HFFc6 (cell line): ENCODE results near the gene C2orf72. TPM values are rescaled to one million over a fixed set of nuclear protein-coding genes. Genes with fewer than 3 reads are reported as not detected.

Experiments used
- DNase-seq: peaks from one replicate; pipeline ENCODE4 v3.0.0-alpha.2; 2018
- H3K27ac Mint-ChIP-seq: 2 replicates; pipeline ENCODE4 v1.8.0; 2020; ENCODE audit warnings: mild to moderate bottlenecking, mixed read lengths
- H3K27me3 Mint-ChIP-seq: 2 replicates; pipeline ENCODE4 v1.8.0; 2021; ENCODE audit warnings: mild to moderate bottlenecking, moderate library complexity, mixed read lengths; ENCODE audit not compliant: insufficient read depth
- H3K36me3 Mint-ChIP-seq: 2 replicates; pipeline ENCODE4 v1.8.0; 2021; ENCODE audit warnings: low read depth, mixed read lengths
- H3K4me1 Mint-ChIP-seq: 2 replicates; pipeline ENCODE4 v1.8.0; 2020; ENCODE audit warnings: low read depth, mixed read lengths
- H3K4me3 Mint-ChIP-seq: 2 replicates; pipeline ENCODE4 v1.8.0; 2020; ENCODE audit warnings: mild to moderate bottlenecking, moderate library complexity, mixed read lengths
- H3K9me3 Mint-ChIP-seq: 2 replicates; pipeline ENCODE4 v1.8.0; 2020; ENCODE audit warnings: mild to moderate bottlenecking, mixed read lengths
- total RNA-seq, 6 experiments: library from RNA; stranded (reverse); fragmentation: NEBNext Ultra II Directional; extraction: Animal tissue kit (Norgen Biotek cat#: 25700); gene quantifications; 2 replicates in 1 of 6; 3 replicates in 5 of 6; pipeline ENCODE4 v1.2.3, GENCODE V29; 2021
- TF ChIP-seq, protein P1 (sequence below): fragments of 200-600 bp; sonication (generic); IDR thresholded peaks from 2 replicates; pipeline ENCODE4 v1.5.0; 2021; ENCODE audit warnings: antibody characterized with exemption, mild to moderate bottlenecking

C2orf72 gene
- total RNA-seq, 6 experiments from 2014 or later: not detected

DNA sequence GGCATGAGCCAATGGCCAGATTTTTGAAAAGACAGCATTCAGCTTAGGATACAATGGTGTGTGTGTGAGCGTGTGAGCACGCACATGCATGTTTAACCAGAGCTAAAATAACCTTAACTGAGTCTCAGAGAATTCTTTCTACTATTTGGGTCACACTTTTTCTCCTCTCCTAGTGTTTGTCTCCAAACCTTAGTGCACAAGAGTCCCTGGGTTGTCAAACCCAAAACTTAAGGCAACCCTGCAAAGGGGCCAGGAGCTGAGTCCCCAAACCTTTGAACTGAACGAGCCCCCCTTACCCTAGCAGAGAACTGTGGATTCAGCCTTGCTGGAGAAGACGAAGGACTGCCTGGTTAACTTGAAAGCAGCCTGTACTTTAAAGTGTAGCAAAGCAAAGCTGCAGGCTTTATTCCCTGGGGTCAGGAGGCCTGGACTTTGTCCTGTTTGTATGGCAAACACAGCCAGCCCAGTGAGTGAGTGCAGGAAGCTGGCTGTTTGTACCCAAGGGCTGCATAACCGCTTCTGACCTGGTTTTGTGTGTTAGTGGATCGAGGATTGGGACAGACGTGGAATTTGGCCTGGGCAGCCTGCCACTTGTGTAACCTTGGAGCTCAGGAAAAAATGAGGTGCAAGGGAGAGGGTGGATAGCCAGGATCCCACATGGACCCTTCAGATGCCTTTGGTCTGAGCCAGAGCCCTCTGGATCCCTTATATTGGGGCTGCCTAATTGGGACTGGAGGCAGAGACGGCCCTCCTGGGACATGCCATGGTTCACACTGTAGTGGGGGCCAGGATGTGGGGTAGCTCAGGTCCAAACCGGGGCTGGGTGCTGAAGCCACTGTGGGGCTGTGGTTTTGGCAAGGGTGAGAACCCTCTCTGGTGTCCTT is 12.9 kb downstream of the C2orf72 start:
- TF ChIP-seq, protein P1, sequence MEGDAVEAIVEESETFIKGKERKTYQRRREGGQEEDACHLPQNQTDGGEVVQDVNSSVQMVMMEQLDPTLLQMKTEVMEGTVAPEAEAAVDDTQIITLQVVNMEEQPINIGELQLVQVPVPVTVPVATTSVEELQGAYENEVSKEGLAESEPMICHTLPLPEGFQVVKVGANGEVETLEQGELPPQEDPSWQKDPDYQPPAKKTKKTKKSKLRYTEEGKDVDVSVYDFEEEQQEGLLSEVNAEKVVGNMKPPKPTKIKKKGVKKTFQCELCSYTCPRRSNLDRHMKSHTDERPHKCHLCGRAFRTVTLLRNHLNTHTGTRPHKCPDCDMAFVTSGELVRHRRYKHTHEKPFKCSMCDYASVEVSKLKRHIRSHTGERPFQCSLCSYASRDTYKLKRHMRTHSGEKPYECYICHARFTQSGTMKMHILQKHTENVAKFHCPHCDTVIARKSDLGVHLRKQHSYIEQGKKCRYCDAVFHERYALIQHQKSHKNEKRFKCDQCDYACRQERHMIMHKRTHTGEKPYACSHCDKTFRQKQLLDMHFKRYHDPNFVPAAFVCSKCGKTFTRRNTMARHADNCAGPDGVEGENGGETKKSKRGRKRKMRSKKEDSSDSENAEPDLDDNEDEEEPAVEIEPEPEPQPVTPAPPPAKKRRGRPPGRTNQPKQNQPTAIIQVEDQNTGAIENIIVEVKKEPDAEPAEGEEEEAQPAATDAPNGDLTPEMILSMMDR: no peak
- Mint-ChIP-seq H3K27ac (no peak overlapping the region), H3K36me3 (no peaks in the 10 kb centered on the region), H3K4me1 (peaks cover 13% of the 10 kb centered on the region; the same call in 1 of the 2 replicates), H3K9me3 (no peaks in the 10 kb centered on the region), H3K4me3 (no peak overlapping the region), H3K27me3 (peaks cover 33% of the 10 kb centered on the region)
- no peak for DNase-seq

DNA sequence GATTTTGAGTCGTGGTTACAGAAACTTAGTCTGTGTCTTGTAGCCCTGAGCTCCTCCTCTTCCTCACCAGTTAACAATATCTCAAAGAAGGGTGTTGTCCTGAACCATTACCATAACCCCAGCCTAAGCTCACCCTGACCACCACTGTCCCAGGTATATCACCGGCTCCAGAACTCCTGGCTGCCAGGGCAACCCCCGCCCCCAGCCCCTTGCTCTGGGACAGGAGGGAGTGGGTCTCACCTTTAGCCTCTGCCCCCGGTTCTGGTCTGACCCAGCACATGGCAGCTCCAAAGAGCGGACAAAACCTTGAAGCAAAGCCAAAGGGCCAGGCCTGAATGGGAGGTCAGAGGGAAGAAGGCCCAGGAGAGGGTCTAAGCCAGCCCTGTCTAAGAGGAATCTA is 13.8 kb downstream of the C2orf72 start:
- Mint-ChIP-seq H3K36me3 (no peaks in the 10 kb centered on the region), H3K27ac (no peak overlapping the region), H3K27me3 (peaks cover 26% of the 10 kb centered on the region), H3K4me3 (no peak overlapping the region), H3K4me1 (peaks cover 18% of the 10 kb centered on the region), H3K9me3 (no peaks in the 10 kb centered on the region)
- TF ChIP-seq, protein P1: no peak
- DNase-seq: no peak

DNA sequence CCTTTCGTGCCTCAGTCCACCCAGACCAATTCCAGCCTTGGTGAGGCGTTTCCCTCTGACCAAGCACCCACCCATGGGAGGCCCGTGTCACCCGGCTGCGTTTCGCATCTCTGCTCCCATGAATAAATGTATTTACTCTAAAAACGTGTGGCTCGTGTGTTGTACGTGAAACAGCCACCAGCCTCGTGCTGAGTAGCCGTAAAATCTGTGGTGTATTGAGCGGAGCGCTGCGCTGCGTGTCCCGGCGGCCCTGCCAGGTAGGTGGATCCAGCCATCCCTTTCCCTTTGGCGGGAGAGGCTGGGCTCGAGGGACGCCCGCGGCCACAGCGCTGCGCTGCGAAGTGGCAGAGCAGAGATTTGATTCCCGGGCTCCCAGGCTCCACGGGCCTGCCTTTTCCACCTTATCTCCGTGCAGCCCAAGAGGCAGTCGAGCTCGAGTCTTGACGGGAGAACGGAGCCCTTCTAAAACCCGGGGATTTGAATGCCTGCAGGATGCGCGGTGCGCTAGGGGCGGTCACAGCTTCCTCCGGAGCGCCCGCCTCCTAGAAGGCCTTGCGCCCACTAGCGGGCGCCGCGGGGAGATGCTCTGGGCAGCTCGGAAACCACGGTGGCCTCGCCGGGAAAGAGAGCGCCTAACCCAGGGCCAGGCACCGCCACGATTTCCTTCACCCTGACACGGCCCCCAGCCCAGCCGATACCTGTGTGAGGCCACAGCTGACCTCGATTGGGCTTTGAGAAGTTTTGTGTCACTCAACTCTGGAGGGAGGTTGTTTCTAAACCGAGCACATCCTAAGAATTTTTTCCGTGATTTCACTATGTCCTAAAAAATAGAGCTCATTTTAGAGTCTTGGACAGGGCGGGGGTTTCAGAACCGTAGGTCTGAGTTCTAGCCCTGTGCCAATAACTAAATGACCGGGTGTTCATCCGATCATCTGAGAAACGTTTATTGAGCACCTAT is 15.4 kb downstream of the C2orf72 start:
- H3K9me3 Mint-ChIP-seq: no peaks in the 10 kb centered on the region
- peaks cover 14% of the 10 kb centered on the region for H3K27me3 Mint-ChIP-seq
- peak overlapping the region; percentile 89 for H3K4me3 Mint-ChIP-seq
- peak; percentile 57 for DNase-seq
- TF ChIP-seq, protein P1: peak; percentile 95
- no peak overlapping the region for H3K27ac Mint-ChIP-seq
- peaks cover 22% of the 10 kb centered on the region for H3K4me1 Mint-ChIP-seq
- H3K36me3 Mint-ChIP-seq: peaks cover 5% of the 10 kb centered on the region

DNA sequence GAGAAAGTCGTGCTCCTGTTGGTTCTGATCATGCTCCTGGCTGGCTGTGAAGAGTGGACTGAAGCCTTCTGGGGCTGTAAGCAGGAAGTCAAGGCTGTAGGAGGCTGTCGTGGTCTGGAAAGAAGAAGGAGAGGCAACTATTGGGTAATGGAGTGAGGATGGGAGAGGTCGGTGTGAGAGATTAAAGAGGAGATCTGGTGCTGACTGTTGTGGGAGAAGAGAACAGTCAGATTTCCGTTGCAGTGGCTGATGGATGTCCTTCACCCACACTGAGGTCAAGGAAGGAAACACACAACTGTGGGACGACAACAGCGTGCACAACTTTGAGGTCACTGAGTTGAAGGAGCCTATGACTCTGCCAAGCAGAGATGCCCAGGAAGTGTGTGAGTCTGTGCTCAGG is 16.5 kb downstream of the C2orf72 start:
- Mint-ChIP-seq H3K4me1 (peaks cover 32% of the 10 kb centered on the region), H3K4me3 (no peak overlapping the region), H3K36me3 (peaks cover 15% of the 10 kb centered on the region), H3K27me3 (peaks cover 7% of the 10 kb centered on the region), H3K27ac (no peak overlapping the region), H3K9me3 (no peaks in the 10 kb centered on the region)
- TF ChIP-seq, protein P1: no peak
- no peak for DNase-seq

DNA sequence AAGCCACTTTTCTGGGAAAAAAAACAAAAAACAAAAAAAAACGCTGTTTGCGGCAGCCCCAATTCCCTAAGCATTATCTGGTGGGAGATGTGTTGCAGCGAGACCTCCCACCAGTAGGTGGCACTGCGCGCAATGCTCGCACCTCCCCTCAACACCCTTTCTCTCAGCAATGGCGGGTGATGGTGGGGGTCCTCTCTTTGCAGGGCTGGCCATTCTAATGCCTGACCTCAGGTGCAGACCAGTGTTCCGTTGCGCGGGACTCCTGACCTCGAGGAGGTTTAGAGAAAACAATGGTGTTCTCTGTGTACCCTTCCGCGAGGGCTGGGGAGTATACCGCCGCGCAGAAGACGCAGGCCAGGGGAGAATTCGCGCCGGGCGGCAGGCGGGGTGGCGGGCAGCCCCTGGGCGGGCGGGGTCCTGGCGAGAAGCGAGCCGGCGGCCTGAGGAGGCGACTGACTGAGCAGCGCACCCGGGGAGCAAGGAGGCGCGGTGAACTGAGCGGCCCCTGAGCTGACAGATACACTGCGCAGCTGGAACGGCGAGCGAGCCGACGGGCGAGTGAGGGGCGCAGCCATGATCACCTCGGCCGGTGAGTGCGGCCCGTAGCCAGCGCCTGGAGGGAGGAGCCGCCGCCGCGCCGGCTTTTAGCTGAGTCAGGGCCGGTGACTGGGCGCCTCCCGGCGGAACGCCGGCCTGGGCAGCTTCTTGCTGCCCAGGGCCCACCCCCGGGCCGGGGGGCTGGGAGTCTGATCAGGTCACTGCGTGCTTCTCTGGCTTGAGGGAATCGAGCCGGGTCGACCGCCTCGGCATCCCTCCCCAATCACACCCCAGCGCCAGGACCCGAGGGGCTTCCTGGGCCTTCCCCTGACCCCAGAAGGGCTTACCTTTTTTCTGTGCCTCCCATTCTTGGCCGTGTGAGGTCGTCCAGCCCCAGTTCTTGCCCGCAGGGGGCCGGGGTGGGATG is 19.4 kb downstream of the C2orf72 start, which contains the start of gene PSMD1:
Gene PSMD1, plus strand, starts transcription at position 415 of the 964 bp plus-strand sequence. Its CDS starts 159 bp downstream, at position 574.
- TF ChIP-seq, protein P1: peak; percentile 98
- Mint-ChIP-seq H3K27ac (peak within 1 kb of the TSS; percentile 100), H3K27me3 (no peaks in the 10 kb centered on the region; the same call in none of the 2 replicates), H3K4me3 (peak within 1 kb of the TSS; percentile 97), H3K4me1 (peaks cover 48% of the 10 kb centered on the region), H3K36me3 (peaks cover 16% of the 10 kb centered on the region), H3K9me3 (no peaks in the 10 kb centered on the region)
- peak; percentile 88 for DNase-seq
